ENCODE data around the gene CSAD.
"Not testable (repeated sequence)": the region's sequence is repeated elsewhere in the genome, so short reads cannot be mapped to it uniquely, and the experiment has no call there.

The CSAD gene

GRCh38 chr12:53181935-53182334 is 1.2 kb upstream of the CSAD start:
- Histone ChIP-seq H3K27me3 (ENCODE audit: control insufficient read depth, insufficient read depth, low read length) (no peaks in the 10 kb centered on the region), H3K36me3 (ENCODE audit: control insufficient read depth, insufficient read depth, low read length) (peaks cover 17% of the 10 kb centered on the region), H3K4me1 (ENCODE audit: control insufficient read depth, insufficient read depth, low read length) (peaks cover 25% of the 10 kb centered on the region), H3K9ac (ENCODE audit: low read length) (peak overlapping the region; percentile 93), H3K9me3 (ENCODE audit: control insufficient read depth, low read length) (no peaks in the 10 kb centered on the region), H3K4me3 (ENCODE audit: low read length) (peak overlapping the region; percentile 52)

- Histone ChIP-seq H3K36me3 (ENCODE audit: control insufficient read depth, insufficient read depth, low read length) (peaks cover 16% of the 10 kb centered on the region), H3K27me3 (ENCODE audit: control insufficient read depth, insufficient read depth, low read length) (no peaks in the 10 kb centered on the region), H3K9ac (ENCODE audit: low read length) (peak overlapping the region; percentile 93), H3K9me3 (ENCODE audit: control insufficient read depth, low read length) (no peaks in the 10 kb centered on the region), H3K4me1 (ENCODE audit: control insufficient read depth, insufficient read depth, low read length) (peaks cover 25% of the 10 kb centered on the region), H3K4me3 (ENCODE audit: low read length) (peak overlapping the region; percentile 72)
Measured at GRCh38 chr12:53180931-53181645, 363 bp upstream of the CSAD start.

- H3K27me3 ChIP-seq (ENCODE audit: control insufficient read depth, insufficient read depth, low read length): no peaks in the 10 kb centered on the region
- peaks cover 8% of the 10 kb centered on the region for H3K36me3 ChIP-seq (ENCODE audit: control insufficient read depth, insufficient read depth, low read length)
- peak overlapping the region; percentile 93 for H3K9ac ChIP-seq (ENCODE audit: low read length)
- H3K4me1 ChIP-seq (ENCODE audit: control insufficient read depth, insufficient read depth, low read length): peaks cover 38% of the 10 kb centered on the region
- H3K9me3 ChIP-seq (ENCODE audit: control insufficient read depth, low read length): no peaks in the 10 kb centered on the region
- peak overlapping the region; percentile 72 for H3K4me3 ChIP-seq (ENCODE audit: low read length)
Measured at GRCh38 chr12:53179687-53180219, 972 bp downstream of the CSAD start.

GRCh38 chr12:53178803-53179202 is 1.9 kb downstream of the CSAD start:
- H3K27me3 ChIP-seq (ENCODE audit: control insufficient read depth, insufficient read depth, low read length); H3K36me3 ChIP-seq (ENCODE audit: control insufficient read depth, insufficient read depth, low read length); H3K9me3 ChIP-seq (ENCODE audit: control insufficient read depth, low read length); H3K4me3 ChIP-seq (ENCODE audit: low read length); H3K9ac ChIP-seq (ENCODE audit: low read length): not testable (repeated sequence)
- H3K4me1 ChIP-seq (ENCODE audit: control insufficient read depth, insufficient read depth, low read length): peaks cover 40% of the 10 kb centered on the region

- not testable (repeated sequence) for H3K4me3 ChIP-seq (ENCODE audit: low read length); H3K9me3 ChIP-seq (ENCODE audit: control insufficient read depth, low read length); H3K27me3 ChIP-seq (ENCODE audit: control insufficient read depth, insufficient read depth, low read length); H3K36me3 ChIP-seq (ENCODE audit: control insufficient read depth, insufficient read depth, low read length); H3K9ac ChIP-seq (ENCODE audit: low read length)
- peaks cover 34% of the 10 kb centered on the region for H3K4me1 ChIP-seq (ENCODE audit: control insufficient read depth, insufficient read depth, low read length)
Measured at GRCh38 chr12:53177447-53177846, 3.3 kb downstream of the CSAD start.

GRCh38 chr12:53176750-53177149 is 4.0 kb downstream of the CSAD start:
- no peak overlapping the region for H3K9ac ChIP-seq (ENCODE audit: low read length)
- peaks cover 27% of the 10 kb centered on the region for H3K4me1 ChIP-seq (ENCODE audit: control insufficient read depth, insufficient read depth, low read length)
- H3K4me3 ChIP-seq (ENCODE audit: low read length): no peak overlapping the region
- no peaks in the 10 kb centered on the region for H3K36me3 ChIP-seq (ENCODE audit: control insufficient read depth, insufficient read depth, low read length)
- H3K27me3 ChIP-seq (ENCODE audit: control insufficient read depth, insufficient read depth, low read length): no peaks in the 10 kb centered on the region
- no peaks in the 10 kb centered on the region for H3K9me3 ChIP-seq (ENCODE audit: control insufficient read depth, low read length)

- H3K9ac ChIP-seq (ENCODE audit: low read length): no peak overlapping the region
- H3K4me3 ChIP-seq (ENCODE audit: low read length): no peak overlapping the region
Measured at GRCh38 chr12:53174881-53175491, 5.7 kb downstream of the CSAD start.

GRCh38 chr12:53173085-53173715 is 7.5 kb downstream of the CSAD start:
- H3K4me1 ChIP-seq (ENCODE audit: control insufficient read depth, insufficient read depth, low read length): peaks cover 15% of the 10 kb centered on the region
- H3K9ac ChIP-seq (ENCODE audit: low read length): no peak overlapping the region
- no peak overlapping the region for H3K4me3 ChIP-seq (ENCODE audit: low read length)
- H3K9me3 ChIP-seq (ENCODE audit: control insufficient read depth, low read length): no peaks in the 10 kb centered on the region
- no peaks in the 10 kb centered on the region for H3K27me3 ChIP-seq (ENCODE audit: control insufficient read depth, insufficient read depth, low read length)
- H3K36me3 ChIP-seq (ENCODE audit: control insufficient read depth, insufficient read depth, low read length): no peaks in the 10 kb centered on the region

More at GRCh38 chr12:53174881-53175491, 5.7 kb downstream of the CSAD start:
- Histone ChIP-seq H3K27me3 (ENCODE audit: control insufficient read depth, insufficient read depth, low read length) (no peaks in the 10 kb centered on the region), H3K4me1 (ENCODE audit: control insufficient read depth, insufficient read depth, low read length) (peaks cover 21% of the 10 kb centered on the region), H3K9me3 (ENCODE audit: control insufficient read depth, low read length) (no peaks in the 10 kb centered on the region), H3K36me3 (ENCODE audit: control insufficient read depth, insufficient read depth, low read length) (no peaks in the 10 kb centered on the region)

GRCh38 chr12:53172352-53172751 is 8.4 kb downstream of the CSAD start:
- H3K9ac ChIP-seq (ENCODE audit: low read length): no peak overlapping the region
- no peaks in the 10 kb centered on the region for H3K9me3 ChIP-seq (ENCODE audit: control insufficient read depth, low read length)
- no peak overlapping the region for H3K4me3 ChIP-seq (ENCODE audit: low read length)
- H3K27me3 ChIP-seq (ENCODE audit: control insufficient read depth, insufficient read depth, low read length): no peaks in the 10 kb centered on the region
- H3K4me1 ChIP-seq (ENCODE audit: control insufficient read depth, insufficient read depth, low read length): peaks cover 15% of the 10 kb centered on the region
- no peaks in the 10 kb centered on the region for H3K36me3 ChIP-seq (ENCODE audit: control insufficient read depth, insufficient read depth, low read length)

- Histone ChIP-seq H3K4me3 (ENCODE audit: low read length) (no peak overlapping the region), H3K9me3 (ENCODE audit: control insufficient read depth, low read length) (no peaks in the 10 kb centered on the region), H3K9ac (ENCODE audit: low read length) (no peak overlapping the region), H3K36me3 (ENCODE audit: control insufficient read depth, insufficient read depth, low read length) (no peaks in the 10 kb centered on the region), H3K27me3 (ENCODE audit: control insufficient read depth, insufficient read depth, low read length) (no peaks in the 10 kb centered on the region), H3K4me1 (ENCODE audit: control insufficient read depth, insufficient read depth, low read length) (peaks cover 15% of the 10 kb centered on the region)
Measured at GRCh38 chr12:53171725-53172329, 8.9 kb downstream of the CSAD start.

- Histone ChIP-seq H3K36me3 (ENCODE audit: control insufficient read depth, insufficient read depth, low read length) (no peaks in the 10 kb centered on the region), H3K9me3 (ENCODE audit: control insufficient read depth, low read length) (no peaks in the 10 kb centered on the region), H3K4me1 (ENCODE audit: control insufficient read depth, insufficient read depth, low read length) (peaks cover 15% of the 10 kb centered on the region), H3K9ac (ENCODE audit: low read length) (no peak overlapping the region), H3K4me3 (ENCODE audit: low read length) (no peak overlapping the region), H3K27me3 (ENCODE audit: control insufficient read depth, insufficient read depth, low read length) (no peaks in the 10 kb centered on the region)
Measured at GRCh38 chr12:53170876-53171724, 9.6 kb downstream of the CSAD start.

Measured in mucosa of stomach (tissue), 1 donor.